K562 (cell line): ENCODE data around the gene ZNF433. TPM values are rescaled to one million over a fixed set of nuclear protein-coding genes. Genes with fewer than 3 reads are reported as not detected.
A peak's percentile ranks its signal among the peaks of the same experiment; 100 is the strongest.

Source experiments
- BCL6 ChIP-seq: fragments of 250-450 bp; sonication (Bioruptor Pico); IDR thresholded peaks from 2 replicates; pipeline ENCODE4 v1.4.0; 2020
- CTCF ChIP-seq, 3 experiments: IDR thresholded peaks in 2 of 3; conservative IDR thresholded peaks in 1 of 3; 2 replicates each; pipeline ENCODE4 v1.5.1; 2011 to 2012; ENCODE audit warnings: low read length in 3 of 3, mild to moderate bottlenecking in 3 of 3, control low read depth in 2 of 3, improper control_type of control experiment in 1 of 3, inconsistent platforms in 1 of 3, low read depth in 1 of 3, mixed read lengths in 1 of 3, moderate library complexity in 1 of 3; ENCODE audit not compliant: insufficient read depth in 2 of 3
- GATAD2A ChIP-seq: fragments of 450-650 bp; IDR thresholded peaks from 2 replicates; pipeline ENCODE4 v1.6.1; 2017
- KAT7 ChIP-seq: sonication (generic); formaldehyde crosslinking; IDR thresholded peaks from 2 replicates; pipeline ENCODE4 v1.8.0; 2022; ENCODE audit warnings: missing genetic modification reagents, mild to moderate bottlenecking, borderline replicate concordance
- MLLT1 ChIP-seq, 2 experiments: fragments of 450-650 bp; IDR thresholded peaks; 2 replicates each; pipeline ENCODE4 v1.6.1; 2016
- MXI1 ChIP-seq: IDR thresholded peaks from 2 replicates; pipeline ENCODE4 v1.6.1; 2011; ENCODE audit warnings: low read depth, mild to moderate bottlenecking, improper control_type of control experiment, low read length
- NFE2 ChIP-seq: IDR thresholded peaks from 2 replicates; pipeline ENCODE4 v1.6.1; 2014; ENCODE audit warnings: antibody characterized with exemption, low read depth
- NR2F6 ChIP-seq: fragments of 450-650 bp; formaldehyde crosslinking; IDR thresholded peaks from 2 replicates; pipeline ENCODE4 v1.4.0; 2020; ENCODE audit warnings: mild to moderate bottlenecking
- POLR3A ChIP-seq: IDR thresholded peaks from 2 replicates; pipeline ENCODE4 v1.6.1; 2011; ENCODE audit warnings: borderline replicate concordance, mild to moderate bottlenecking, moderate library complexity; ENCODE audit not compliant: insufficient read length, insufficient read depth; ENCODE audit errors: extremely low read depth
- POU5F1 ChIP-seq: fragments of 150-350 bp; IDR thresholded peaks from 2 replicates; pipeline ENCODE4 v1.6.1; 2014; ENCODE audit warnings: borderline replicate concordance, low read length, low read depth, mild to moderate bottlenecking; ENCODE audit not compliant: partially characterized antibody
- PTRF ChIP-seq: fragments of 450-650 bp; IDR thresholded peaks from 2 replicates; pipeline ENCODE4 v1.6.1; 2016; ENCODE audit warnings: mild to moderate bottlenecking, missing genetic modification characterization, missing compliant biosample characterization
- RAD21 ChIP-seq, 2 experiments: fragments of 250-450 bp in 1 of 2; fragments of 450-650 bp in 1 of 2; sonication (Bioruptor Pico) in 1 of 2; formaldehyde crosslinking in 1 of 2; IDR thresholded peaks in 1 of 2; conservative IDR thresholded peaks in 1 of 2; 2 replicates each; pipeline versions ENCODE4 v1.4.0 to v1.8.0; 2020 to 2022; ENCODE audit warnings: mild to moderate bottlenecking in 2 of 2, moderate library complexity in 1 of 2
- SNIP1 ChIP-seq: fragments of 450-650 bp; IDR thresholded peaks from 2 replicates; pipeline ENCODE4 v1.7.1; 2017; ENCODE audit warnings: low read depth, mild to moderate bottlenecking
- SRF ChIP-seq, 2 experiments: fragments of 250-450, 450-650 bp in 1 of 2; sonication (Bioruptor Pico) in 1 of 2; sonication (generic) in 1 of 2; formaldehyde crosslinking; IDR thresholded peaks; 2 replicates each; pipeline versions ENCODE4 v1.5.0 to v1.5.1; 2020 to 2022; ENCODE audit warnings: mild to moderate bottlenecking in 1 of 2, missing genetic modification reagents in 1 of 2
- TRIM24 ChIP-seq, 2 experiments: fragments of 450-650 bp; IDR thresholded peaks; 2 replicates each; pipeline ENCODE4 v1.6.1; 2016
- XRCC3 ChIP-seq: fragments of 450-650 bp; IDR thresholded peaks from 2 replicates; pipeline ENCODE4 v1.6.1; 2017; ENCODE audit warnings: mild to moderate bottlenecking, moderate library complexity
- ZNF212 ChIP-seq: fragments of 450-650 bp; formaldehyde crosslinking; IDR thresholded peaks from 2 replicates; pipeline ENCODE4 v1.4.0; 2020; ENCODE audit warnings: mild to moderate bottlenecking
- ZNF274 ChIP-seq: IDR thresholded peaks from 2 replicates; pipeline ENCODE4 v1.6.1; 2011; ENCODE audit warnings: low read depth, mild to moderate bottlenecking, low read length, moderate library complexity, borderline replicate concordance
- ZNF592 ChIP-seq: fragments of 450-650 bp; IDR thresholded peaks from 2 replicates; pipeline ENCODE4 v1.6.1; 2017; ENCODE audit warnings: antibody characterized with exemption, mild to moderate bottlenecking
- polyA plus RNA-seq, 8 experiments: library from polyadenylated mRNA; depleted of rRNA in 4 of 8; stranded (reverse) in 5 of 8; unstranded in 3 of 8; fragments of >200 nt; fragmentation: Nextera tagmentation in 2 of 8; fragmentation: Illumina TruSeq in 1 of 8; extraction: Ambion mirVana in 2 of 8; extraction: Trizol in 1 of 8; gene quantifications; 2 replicates each; pipeline versions ENCODE4 v1.2.1 to v1.2.3, GENCODE V29; 2011 to 2014; ENCODE audit warnings: inconsistent platforms in 1 of 8, missing spikeins in 1 of 8
- total RNA-seq, 7 experiments: library from RNA; depleted of rRNA in 6 of 7; stranded (reverse); fragments of >200 nt in 6 of 7; fragmentation: Illumina TruSeq in 2 of 7; extraction: Trizol in 2 of 7; gene quantifications; 2 replicates each; pipeline versions ENCODE4 v1.2.1 to v1.2.3, GENCODE V29; 2011 to 2021; ENCODE audit warnings: low replicate concordance in 1 of 7
- TF ChIP-seq, protein P1 (sequence below): fragments of 450-650 bp; IDR thresholded peaks from 2 replicates; pipeline ENCODE4 v1.6.1; 2018; ENCODE audit warnings: mild to moderate bottlenecking, low read depth; ENCODE audit not compliant: partially characterized antibody

Gene ZNF433
- total and polyA plus RNA-seq, 9 of the 15 experiments (the other 6 are each of a cell fraction or from before 2014, with no cell fraction given) = 2.0 to 4.1 (median 2.9) TPM

DNA sequence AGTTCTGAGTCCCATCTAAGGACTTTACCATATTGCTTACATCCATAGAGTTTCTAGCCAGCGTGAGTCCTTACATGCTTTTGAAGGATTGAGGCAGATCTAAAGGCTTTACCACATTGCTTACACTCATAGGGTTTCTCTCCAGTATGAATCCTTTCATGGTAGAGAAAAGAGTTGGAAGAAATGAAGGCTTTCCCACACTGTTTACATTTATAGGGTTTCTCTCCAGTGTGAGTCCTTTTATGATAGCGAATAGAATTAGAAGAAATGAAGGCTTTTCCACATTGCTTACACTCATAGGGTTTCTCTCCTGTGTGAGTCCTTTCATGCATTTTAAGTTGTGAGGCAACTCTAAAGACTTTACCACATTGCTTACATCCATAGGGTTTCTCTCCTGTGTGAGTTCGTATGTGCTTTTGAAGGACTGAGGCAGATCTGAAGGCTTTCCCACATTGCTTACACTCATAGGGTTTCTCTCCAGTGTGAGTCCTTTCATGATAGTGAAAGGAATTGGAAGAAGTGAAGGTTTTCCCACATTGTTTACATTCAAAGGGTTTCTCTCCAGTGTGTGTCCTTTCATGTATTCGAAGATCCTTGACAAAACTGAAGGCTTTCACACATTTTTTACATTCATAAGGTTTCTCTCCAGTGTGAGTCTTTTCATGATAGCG lies 8.4 kb upstream of the ZNF433 start (continued):
- TF ChIP-seq CTCF (IDR thresholded peaks at IDR 0.05 in 2 of 3, conservative IDR thresholded peaks at IDR 0.05 in 1 of 3; ENCODE audit: insufficient read depth in 2 of 3, low read depth in 1 of 3, low read length in 3 of 3) (no peak), NFE2 (no peak), SNIP1 (no peak), MXI1 (no peak), XRCC3 (peak; percentile 52; the same call in 1 of the 2 replicates), TRIM24 (IDR thresholded peaks at IDR 0.05) (0 out of 4 replicates have a peak, but pooled peaks of 1 of the 2 experiments have one; percentile 7), POU5F1 (no peak), BCL6 (no peak), NR2F6 (no peak), SRF (CRISPR knock-in tag; IDR thresholded peaks at IDR 0.05) (no peak), ZNF212 (no peak), MLLT1 (IDR thresholded peaks at IDR 0.05) (no peak), KAT7 (CRISPR knock-in tag) (no peak), POLR3A (no peak), GATAD2A (no peak), RAD21 (CRISPR knock-in tag; conservative IDR thresholded peaks at IDR 0.05 in 1 of 2, IDR thresholded peaks at IDR 0.05 in 1 of 2) (no peak), ZNF592 (no peak), ZNF274 (peak; percentile 89), PTRF (tag) (no peak)
- TF ChIP-seq, protein P1, sequence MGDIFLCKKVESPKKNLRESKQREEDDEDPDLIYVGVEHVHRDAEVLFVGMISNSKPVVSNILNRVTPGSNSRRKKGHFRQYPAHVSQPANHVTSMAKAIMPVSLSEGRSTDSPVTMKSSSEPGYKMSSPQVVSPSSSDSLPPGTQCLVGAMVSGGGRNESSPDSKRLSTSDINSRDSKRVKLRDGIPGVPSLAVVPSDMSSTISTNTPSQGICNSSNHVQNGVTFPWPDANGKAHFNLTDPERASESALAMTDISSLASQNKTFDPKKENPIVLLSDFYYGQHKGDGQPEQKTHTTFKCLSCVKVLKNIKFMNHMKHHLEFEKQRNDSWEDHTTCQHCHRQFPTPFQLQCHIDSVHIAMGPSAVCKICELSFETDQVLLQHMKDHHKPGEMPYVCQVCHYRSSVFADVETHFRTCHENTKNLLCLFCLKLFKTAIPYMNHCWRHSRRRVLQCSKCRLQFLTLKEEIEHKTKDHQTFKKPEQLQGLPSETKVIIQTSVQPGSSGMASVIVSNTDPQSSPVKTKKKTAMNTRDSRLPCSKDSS = peak; percentile 79
